Measurements from ENCODE around the gene NUDT2.
A peak's percentile ranks its signal among the peaks of the same experiment; 100 is the strongest.
"Not testable (repeated sequence)": the region's sequence is repeated elsewhere in the genome, so short reads cannot be mapped to it uniquely, and the experiment has no call there.

Gene NUDT2

DNA sequence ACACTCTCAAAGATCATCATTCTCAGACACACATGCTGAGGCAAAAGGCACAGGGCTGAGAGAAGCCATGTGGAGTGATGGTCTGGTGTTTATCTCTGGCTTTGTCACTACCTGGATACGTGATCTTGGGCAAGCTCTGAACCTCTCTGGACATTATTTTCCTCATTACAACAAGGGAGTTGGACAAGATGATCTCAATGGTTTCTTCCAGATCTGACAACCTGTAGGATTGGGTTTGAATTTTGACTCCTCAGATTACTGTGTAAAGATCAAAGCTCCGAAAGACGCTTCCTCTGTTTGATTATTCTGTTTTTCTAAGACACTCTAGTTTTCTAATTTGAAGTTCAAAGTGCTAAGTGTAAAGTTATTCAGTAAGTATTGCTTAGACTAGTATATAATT is 20.0 kb downstream of the NUDT2 start:
- Histone ChIP-seq H3K4me1 (ENCODE audit: control insufficient read depth, insufficient read depth, low read length) (no peaks in the 10 kb centered on the region), H3K27me3 (ENCODE audit: control insufficient read depth, insufficient read depth, low read length) (no peaks in the 10 kb centered on the region), H3K36me3 (ENCODE audit: control insufficient read depth, insufficient read depth, low read length) (no peaks in the 10 kb centered on the region), H3K4me3 (ENCODE audit: low read length) (no peak overlapping the region), H3K9me3 (ENCODE audit: control insufficient read depth, insufficient read depth, low read length) (no peaks in the 10 kb centered on the region), H3K27ac (ENCODE audit: low read length) (no peak overlapping the region)
- DNase-seq (ENCODE audit: low read depth, low spot score): no peak
- no CpG with 5 or more reads among the region's 3 CpGs for WGBS (ENCODE audit: insufficient coverage, insufficient read length)

DNA sequence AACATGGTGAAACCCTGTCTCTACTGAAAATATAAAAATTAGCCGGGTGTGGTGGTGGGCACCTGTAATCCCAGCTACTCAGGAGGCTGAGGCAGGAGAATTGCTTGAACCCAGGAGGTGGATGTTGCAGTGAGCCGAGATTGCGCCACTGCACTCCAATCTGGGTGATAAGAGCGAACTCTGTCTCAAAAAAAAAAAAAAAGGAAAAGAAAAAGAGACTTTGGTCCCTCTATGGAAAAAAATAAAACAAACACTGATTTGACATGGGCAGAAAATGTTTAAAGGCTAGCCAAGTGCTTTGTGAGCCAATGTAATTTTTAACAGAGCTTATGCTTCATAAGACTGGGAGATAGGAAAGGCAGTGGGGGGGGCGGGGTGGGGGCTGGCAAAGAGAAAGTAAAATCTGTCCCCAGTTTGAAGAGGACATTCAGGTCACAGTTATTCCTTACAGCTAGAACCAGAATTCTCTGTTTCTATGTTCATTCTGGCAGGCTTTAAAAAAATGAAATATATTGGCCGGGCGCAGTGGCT is 22.8 kb downstream of the NUDT2 start:
- H3K9me3 ChIP-seq (ENCODE audit: control insufficient read depth, insufficient read depth, low read length); H3K27me3 ChIP-seq (ENCODE audit: control insufficient read depth, insufficient read depth, low read length); DNase-seq (ENCODE audit: low read depth, low spot score); H3K27ac ChIP-seq (ENCODE audit: low read length); H3K4me1 ChIP-seq (ENCODE audit: control insufficient read depth, insufficient read depth, low read length); H3K36me3 ChIP-seq (ENCODE audit: control insufficient read depth, insufficient read depth, low read length); H3K4me3 ChIP-seq (ENCODE audit: low read length): not testable (repeated sequence)
- no CpG with 5 or more reads among the region's 7 CpGs for WGBS (ENCODE audit: insufficient coverage, insufficient read length)

GRCh38 chr9:34352957-34353356 is 23.6 kb downstream of the NUDT2 start:
- H3K4me1 ChIP-seq (ENCODE audit: control insufficient read depth, insufficient read depth, low read length); H3K9me3 ChIP-seq (ENCODE audit: control insufficient read depth, insufficient read depth, low read length); DNase-seq (ENCODE audit: low read depth, low spot score); H3K27me3 ChIP-seq (ENCODE audit: control insufficient read depth, insufficient read depth, low read length); H3K4me3 ChIP-seq (ENCODE audit: low read length); H3K27ac ChIP-seq (ENCODE audit: low read length); H3K36me3 ChIP-seq (ENCODE audit: control insufficient read depth, insufficient read depth, low read length): not testable (repeated sequence)
- WGBS (ENCODE audit: insufficient coverage, insufficient read length): no CpG with 5 or more reads among the region's 1 CpG

GRCh38 chr9:34362614-34363214 is 33.3 kb downstream of the NUDT2 start:
- H3K9me3 ChIP-seq (ENCODE audit: control insufficient read depth, insufficient read depth, low read length): no peaks in the 10 kb centered on the region
- no peaks in the 10 kb centered on the region for H3K27me3 ChIP-seq (ENCODE audit: control insufficient read depth, insufficient read depth, low read length)
- peaks cover 3% of the 10 kb centered on the region; the same call in 1 of the 2 replicates for H3K4me1 ChIP-seq (ENCODE audit: control insufficient read depth, insufficient read depth, low read length)
- no peak overlapping the region for H3K4me3 ChIP-seq (ENCODE audit: low read length)
- no peaks in the 10 kb centered on the region for H3K36me3 ChIP-seq (ENCODE audit: control insufficient read depth, insufficient read depth, low read length)
- WGBS (ENCODE audit: insufficient coverage, insufficient read length): no CpG with 5 or more reads among the region's 4 CpGs
- no peak for DNase-seq (ENCODE audit: low read depth, low spot score)
- H3K27ac ChIP-seq (ENCODE audit: low read length): no peak overlapping the region

DNA sequence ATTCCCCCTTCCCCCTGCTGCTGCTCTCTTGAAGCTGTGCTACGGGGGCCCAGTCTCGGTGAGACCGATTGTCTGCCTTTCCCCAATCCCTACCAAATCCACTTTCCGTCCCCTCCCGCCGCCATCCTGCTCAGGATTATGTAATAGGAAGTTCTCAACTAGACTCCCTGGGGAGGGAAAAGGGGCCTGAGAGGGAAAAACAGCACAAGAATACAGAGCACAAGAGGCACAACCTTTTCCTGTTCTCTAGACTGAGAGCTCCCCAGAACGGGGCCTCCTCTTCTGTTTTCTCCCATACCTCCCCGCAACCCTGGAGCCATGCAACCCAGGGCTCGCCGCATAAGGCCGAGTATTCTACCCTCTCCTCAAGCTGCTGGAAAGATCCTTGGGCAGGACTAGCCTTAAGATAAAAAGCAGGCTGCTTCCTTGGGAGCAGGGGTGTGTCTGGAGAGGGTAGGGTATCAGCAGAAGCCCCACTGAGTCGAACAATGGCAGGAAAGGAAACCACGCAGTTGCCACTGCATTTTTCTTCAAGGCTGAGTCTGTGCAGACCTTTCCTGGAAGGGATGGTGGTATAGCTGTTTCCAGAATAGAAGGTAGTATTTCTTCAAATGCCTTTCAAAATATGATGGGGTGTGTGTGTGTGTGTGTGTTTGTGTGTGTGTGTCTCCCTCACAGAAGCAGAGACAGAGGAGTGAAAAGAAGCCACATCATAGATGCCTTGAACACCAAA is 34.4 kb downstream of the NUDT2 start:
- DNase-seq (ENCODE audit: low read depth, low spot score): peak; percentile 27
- no peak overlapping the region for H3K4me3 ChIP-seq (ENCODE audit: low read length)
- no peaks in the 10 kb centered on the region for H3K36me3 ChIP-seq (ENCODE audit: control insufficient read depth, insufficient read depth, low read length)
- no peaks in the 10 kb centered on the region for H3K27me3 ChIP-seq (ENCODE audit: control insufficient read depth, insufficient read depth, low read length)
- H3K27ac ChIP-seq (ENCODE audit: low read length): no peak overlapping the region
- peaks cover 3% of the 10 kb centered on the region; the same call in 1 of the 2 replicates for H3K4me1 ChIP-seq (ENCODE audit: control insufficient read depth, insufficient read depth, low read length)
- H3K9me3 ChIP-seq (ENCODE audit: control insufficient read depth, insufficient read depth, low read length): no peaks in the 10 kb centered on the region
- no CpG with 5 or more reads among the region's 13 CpGs for WGBS (ENCODE audit: insufficient coverage, insufficient read length)

GRCh38 chr9:34365282-34365681 is 35.9 kb downstream of the NUDT2 start:
- Histone ChIP-seq H3K27me3 (ENCODE audit: control insufficient read depth, insufficient read depth, low read length) (no peaks in the 10 kb centered on the region), H3K27ac (ENCODE audit: low read length) (no peak overlapping the region), H3K4me3 (ENCODE audit: low read length) (no peak overlapping the region), H3K9me3 (ENCODE audit: control insufficient read depth, insufficient read depth, low read length) (no peaks in the 10 kb centered on the region), H3K36me3 (ENCODE audit: control insufficient read depth, insufficient read depth, low read length) (no peaks in the 10 kb centered on the region), H3K4me1 (ENCODE audit: control insufficient read depth, insufficient read depth, low read length) (peaks cover 3% of the 10 kb centered on the region; the same call in 1 of the 2 replicates)
- DNase-seq (ENCODE audit: low read depth, low spot score): no peak
- no CpG with 5 or more reads among the region's 2 CpGs for WGBS (ENCODE audit: insufficient coverage, insufficient read length)

DNA sequence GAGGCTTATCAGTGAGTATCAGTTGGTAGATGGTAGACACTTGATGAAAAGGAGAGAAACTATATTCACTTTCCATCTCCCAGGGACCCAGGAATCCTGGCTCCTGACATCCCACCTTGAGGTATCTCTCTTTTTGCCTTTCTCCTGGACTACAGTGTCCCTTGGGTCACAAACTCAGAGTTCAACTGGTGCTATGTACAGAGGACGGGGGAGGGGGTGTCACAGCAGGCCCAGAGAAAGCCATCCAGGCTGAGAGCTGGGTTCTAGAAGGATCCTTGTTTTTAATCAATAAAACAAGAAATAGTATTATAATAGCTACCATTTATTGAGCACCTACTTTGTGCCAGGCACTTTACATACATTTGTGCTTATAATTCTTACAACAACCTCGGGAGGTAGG is 37.0 kb downstream of the NUDT2 start:
- WGBS (ENCODE audit: insufficient coverage, insufficient read length): no CpG with 5 or more reads among the region's 2 CpGs
- H3K36me3 ChIP-seq (ENCODE audit: control insufficient read depth, insufficient read depth, low read length): no peaks in the 10 kb centered on the region; the same call in 1 of the 2 replicates
- no peak for DNase-seq (ENCODE audit: low read depth, low spot score)
- H3K27me3 ChIP-seq (ENCODE audit: control insufficient read depth, insufficient read depth, low read length): no peaks in the 10 kb centered on the region
- H3K4me1 ChIP-seq (ENCODE audit: control insufficient read depth, insufficient read depth, low read length): peaks cover 3% of the 10 kb centered on the region; the same call in 1 of the 2 replicates
- no peak overlapping the region for H3K4me3 ChIP-seq (ENCODE audit: low read length)
- H3K9me3 ChIP-seq (ENCODE audit: control insufficient read depth, insufficient read depth, low read length): no peaks in the 10 kb centered on the region
- no peak overlapping the region for H3K27ac ChIP-seq (ENCODE audit: low read length)

GRCh38 chr9:34367751-34368410 is 38.5 kb downstream of the NUDT2 start:
- H3K9me3 ChIP-seq (ENCODE audit: control insufficient read depth, insufficient read depth, low read length); H3K27ac ChIP-seq (ENCODE audit: low read length); H3K4me1 ChIP-seq (ENCODE audit: control insufficient read depth, insufficient read depth, low read length); H3K36me3 ChIP-seq (ENCODE audit: control insufficient read depth, insufficient read depth, low read length); H3K4me3 ChIP-seq (ENCODE audit: low read length); DNase-seq (ENCODE audit: low read depth, low spot score); H3K27me3 ChIP-seq (ENCODE audit: control insufficient read depth, insufficient read depth, low read length): not testable (repeated sequence)
- no CpG with 5 or more reads among the region's 3 CpGs for WGBS (ENCODE audit: insufficient coverage, insufficient read length)

DNA sequence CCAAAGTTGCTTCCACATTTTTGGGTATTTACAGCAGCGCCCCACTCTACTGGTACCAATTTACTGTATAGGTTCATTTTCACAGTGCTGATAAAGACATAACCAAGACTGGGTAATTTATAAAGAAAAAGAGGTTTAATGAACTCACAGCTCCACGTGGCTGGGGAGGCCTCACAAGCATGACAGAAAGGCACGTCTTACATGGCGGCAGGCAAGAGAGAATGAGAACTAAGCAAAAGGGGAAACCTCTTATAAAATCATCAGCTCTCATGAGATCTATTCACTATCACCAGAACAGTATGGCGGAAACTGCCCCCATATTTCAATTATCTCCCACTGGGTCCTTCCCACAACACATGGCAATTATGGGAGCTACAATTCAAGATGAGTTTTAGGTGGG is 39.4 kb downstream of the NUDT2 start:
- H3K4me1 ChIP-seq (ENCODE audit: control insufficient read depth, insufficient read depth, low read length); H3K4me3 ChIP-seq (ENCODE audit: low read length); H3K9me3 ChIP-seq (ENCODE audit: control insufficient read depth, insufficient read depth, low read length); H3K27me3 ChIP-seq (ENCODE audit: control insufficient read depth, insufficient read depth, low read length); H3K36me3 ChIP-seq (ENCODE audit: control insufficient read depth, insufficient read depth, low read length); H3K27ac ChIP-seq (ENCODE audit: low read length); DNase-seq (ENCODE audit: low read depth, low spot score): not testable (repeated sequence)
- WGBS (ENCODE audit: insufficient coverage, insufficient read length): no CpG with 5 or more reads among the region's 5 CpGs

DNA sequence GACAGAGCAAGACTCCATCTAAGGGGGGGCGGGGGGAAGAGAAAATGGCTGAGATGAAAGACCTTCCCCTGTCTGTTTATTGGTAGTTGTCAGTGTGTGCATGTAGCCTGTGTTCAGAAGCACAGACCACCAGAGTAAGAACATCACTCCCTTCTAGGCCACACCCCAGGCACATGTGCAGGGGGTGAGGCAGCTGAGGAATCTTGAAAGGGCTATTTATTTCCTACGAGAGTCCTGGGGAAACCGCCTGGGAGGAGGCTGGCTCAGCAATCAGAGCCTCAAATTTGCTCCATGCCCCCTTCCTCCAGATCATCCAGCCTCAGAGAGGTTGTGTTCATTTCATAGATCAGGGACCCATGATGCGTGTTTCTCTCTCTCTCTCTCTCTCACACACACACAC is 40.3 kb downstream of the NUDT2 start:
- no peaks in the 10 kb centered on the region for H3K4me1 ChIP-seq (ENCODE audit: control insufficient read depth, insufficient read depth, low read length)
- H3K9me3 ChIP-seq (ENCODE audit: control insufficient read depth, insufficient read depth, low read length): no peaks in the 10 kb centered on the region
- WGBS (ENCODE audit: insufficient coverage, insufficient read length): no CpG with 5 or more reads among the region's 4 CpGs
- no peak for DNase-seq (ENCODE audit: low read depth, low spot score)
- no peak overlapping the region for H3K4me3 ChIP-seq (ENCODE audit: low read length)
- no peak overlapping the region for H3K27ac ChIP-seq (ENCODE audit: low read length)
- H3K36me3 ChIP-seq (ENCODE audit: control insufficient read depth, insufficient read depth, low read length): peaks cover 3% of the 10 kb centered on the region; the same call in 1 of the 2 replicates
- H3K27me3 ChIP-seq (ENCODE audit: control insufficient read depth, insufficient read depth, low read length): no peaks in the 10 kb centered on the region
